Measurements from ENCODE around the gene ELP1. TPM values are rescaled to one million over a fixed set of nuclear protein-coding genes. Genes with fewer than 3 reads are reported as not detected.
"Not testable (repeated sequence)": the region's sequence is repeated elsewhere in the genome, so short reads cannot be mapped to it uniquely, and the experiment has no call there.

Gene ELP1
- total RNA-seq, 4 donors from 2014 or later: 12.3 to 22.2 (median 20.2) TPM

- H3K27me3 ChIP-seq: no peaks in the 10 kb centered on the region
- 84 to 94% methylated on average over 4 of the region's 4 CpGs for WGBS, 2 donors
- no peaks in the 10 kb centered on the region for H3K9me3 ChIP-seq
- no peak overlapping the region for H3K27ac ChIP-seq
- no peak overlapping the region for H3K4me3 ChIP-seq
- H3K4me1 ChIP-seq: no peaks in the 10 kb centered on the region
- TF ChIP-seq CTCF (IDR thresholded peaks at IDR 0.05) (no peak), POLR2A (IDR thresholded peaks at IDR 0.05) (no peak)
- H3K36me3 ChIP-seq: peaks cover 7 to 100% (median 49%) of the 10 kb centered on the region in 3 donors
- no peak for DNase-seq
- intact Hi-C loops (cut with DNase I): no loop called here
These were observed 39.5 kb downstream of the ELP1 start for GRCh38 chr9:108894225-108894997.

GRCh38 chr9:108889649-108890067 is 44.3 kb downstream of the ELP1 start:
- WGBS, 2 donors: 85 to 94% methylated on average over 4 of the region's 4 CpGs
- no peak overlapping the region for H3K27ac ChIP-seq
- intact Hi-C loops (cut with DNase I): no loop called here
- H3K9me3 ChIP-seq: no peaks in the 10 kb centered on the region
- H3K27me3 ChIP-seq: no peaks in the 10 kb centered on the region
- no peak for DNase-seq
- peaks cover 7 to 93% (median 19%) of the 10 kb centered on the region in 3 donors for H3K36me3 ChIP-seq
- TF ChIP-seq CTCF (IDR thresholded peaks at IDR 0.05): no peak
- no peak for TF ChIP-seq POLR2A (IDR thresholded peaks at IDR 0.05)
- H3K4me1 ChIP-seq: peaks cover 0 to 12% (median 5%) of the 10 kb centered on the region in 3 donors
- no peak overlapping the region for H3K4me3 ChIP-seq

GRCh38 chr9:108886594-108887271 is 47.2 kb downstream of the ELP1 start:
- H3K27me3 ChIP-seq; H3K4me3 ChIP-seq; intact Hi-C loops (cut with DNase I); H3K9me3 ChIP-seq; DNase-seq; H3K27ac ChIP-seq: not testable (repeated sequence)
- Histone ChIP-seq H3K36me3 (peaks cover 7 to 80% (median 10%) of the 10 kb centered on the region in 3 donors), H3K4me1 (peaks cover 0 to 12% (median 5%) of the 10 kb centered on the region in 3 donors)
- WGBS, 2 donors: 84 to 86% methylated on average over 3 of the region's 3 CpGs

- peaks cover 0 to 12% (median 5%) of the 10 kb centered on the region in 3 donors for H3K4me1 ChIP-seq
- WGBS, 2 donors: 20 to 50% methylated on average over 1 of the region's 1 CpG
- no peak overlapping the region for H3K4me3 ChIP-seq
- H3K27me3 ChIP-seq: no peaks in the 10 kb centered on the region
- H3K9me3 ChIP-seq: no peaks in the 10 kb centered on the region
- H3K36me3 ChIP-seq: peaks cover 0 to 80% (median 5%) of the 10 kb centered on the region in 3 donors
- TF ChIP-seq CTCF (IDR thresholded peaks at IDR 0.05): no peak
- TF ChIP-seq POLR2A (IDR thresholded peaks at IDR 0.05): no peak
- no peak overlapping the region for H3K27ac ChIP-seq
- DNase-seq: no peak
- intact Hi-C loops (cut with DNase I): no loop called here
These were observed 48.1 kb downstream of the ELP1 start for GRCh38 chr9:108885643-108886348.

GRCh38 chr9:108884701-108885100 is 49.2 kb downstream of the ELP1 start:
- peaks cover 0 to 80% (median 1%) of the 10 kb centered on the region in 3 donors for H3K36me3 ChIP-seq
- 87 to 88% methylated on average over 3 of the region's 3 CpGs for WGBS, 2 donors
- intact Hi-C loops (cut with DNase I): no loop called here

More at GRCh38 chr9:108884701-108885100, 49.2 kb downstream of the ELP1 start:
- TF ChIP-seq POLR2A (IDR thresholded peaks at IDR 0.05) (no peak), CTCF (IDR thresholded peaks at IDR 0.05) (no peak)
- H3K27me3 ChIP-seq: no peaks in the 10 kb centered on the region
- H3K4me3 ChIP-seq: no peak overlapping the region
- no peak overlapping the region for H3K27ac ChIP-seq
- no peak for DNase-seq
- H3K9me3 ChIP-seq: no peaks in the 10 kb centered on the region
- H3K4me1 ChIP-seq: peaks cover 0 to 12% (median 5%) of the 10 kb centered on the region in 3 donors
